ENCODE measurements around the gene RAB33B.
A peak's percentile ranks its signal among the peaks of the same experiment; 100 is the strongest.

RAB33B gene

GRCh38 chr4:139508581-139509237, 54.8 kb downstream of the RAB33B start:
- TF ChIP-seq RAD21 (IDR thresholded peaks at IDR 0.05; ENCODE audit: low read depth): no peak
- no peak for TF ChIP-seq TCF12 (IDR thresholded peaks at IDR 0.05; ENCODE audit: low read depth)
- TF ChIP-seq YY1 (IDR thresholded peaks at IDR 0.05; ENCODE audit: low read depth): no peak
- no peak for TF ChIP-seq CREB1 (IDR thresholded peaks at IDR 0.05; ENCODE audit: low read depth)
- TF ChIP-seq CEBPB (IDR thresholded peaks at IDR 0.05): no peak
- no peak for TF ChIP-seq FOXM1 (IDR thresholded peaks at IDR 0.05; ENCODE audit: borderline replicate concordance, low read depth)
- TF ChIP-seq ZBTB7A (IDR thresholded peaks at IDR 0.05; ENCODE audit: low read depth): no peak
- no peak for TF ChIP-seq MAX (IDR thresholded peaks at IDR 0.05)
- no peak for TF ChIP-seq USF1 (IDR thresholded peaks at IDR 0.05)
- no peak for TF ChIP-seq EP300 (IDR thresholded peaks at IDR 0.05; ENCODE audit: borderline replicate concordance)
- no peak for TF ChIP-seq TEAD4 (IDR thresholded peaks at IDR 0.05)
- no peak for TF ChIP-seq REST (IDR thresholded peaks at IDR 0.05; ENCODE audit: low read depth)
- TF ChIP-seq EGR1 (IDR thresholded peaks at IDR 0.05): no peak

- TF ChIP-seq TAF1 (IDR thresholded peaks at IDR 0.05; ENCODE audit: low read depth): no peak
- no peak; the same call in 1 of the 2 replicates for TF ChIP-seq MAX (IDR thresholded peaks at IDR 0.05)
- TF ChIP-seq YY1 (IDR thresholded peaks at IDR 0.05; ENCODE audit: low read depth): no peak
- TF ChIP-seq RAD21 (IDR thresholded peaks at IDR 0.05; ENCODE audit: low read depth): peak; percentile 53; the same call in 1 of the 2 replicates
- TF ChIP-seq EGR1 (IDR thresholded peaks at IDR 0.05): no peak
Measured at GRCh38 chr4:139509727-139510410, 55.9 kb downstream of the RAB33B start.

- TF ChIP-seq YY1 (IDR thresholded peaks at IDR 0.05; ENCODE audit: low read depth): no peak
- TF ChIP-seq TCF12 (IDR thresholded peaks at IDR 0.05; ENCODE audit: low read depth): no peak
- no peak for TF ChIP-seq CREB1 (IDR thresholded peaks at IDR 0.05; ENCODE audit: low read depth)
- no peak for TF ChIP-seq RAD21 (IDR thresholded peaks at IDR 0.05; ENCODE audit: low read depth)
- TF ChIP-seq MAX (IDR thresholded peaks at IDR 0.05): no peak
- TF ChIP-seq NFIC (IDR thresholded peaks at IDR 0.05): no peak
- no peak for TF ChIP-seq EP300 (IDR thresholded peaks at IDR 0.05; ENCODE audit: borderline replicate concordance)
- no peak for TF ChIP-seq TAF1 (IDR thresholded peaks at IDR 0.05; ENCODE audit: low read depth)
Measured at GRCh38 chr4:139511320-139511719, 57.4 kb downstream of the RAB33B start.

- TF ChIP-seq RAD21 (IDR thresholded peaks at IDR 0.05; ENCODE audit: low read depth): no peak
- TF ChIP-seq CREB1 (IDR thresholded peaks at IDR 0.05; ENCODE audit: low read depth): no peak
- TF ChIP-seq ZBTB7A (IDR thresholded peaks at IDR 0.05; ENCODE audit: low read depth): no peak
- no peak for TF ChIP-seq MAX (IDR thresholded peaks at IDR 0.05)
- TF ChIP-seq EGR1 (IDR thresholded peaks at IDR 0.05): no peak
- no peak for TF ChIP-seq TEAD4 (IDR thresholded peaks at IDR 0.05)
- no peak for TF ChIP-seq CEBPB (IDR thresholded peaks at IDR 0.05)
- no peak for TF ChIP-seq REST (IDR thresholded peaks at IDR 0.05; ENCODE audit: low read depth)
- TF ChIP-seq EP300 (IDR thresholded peaks at IDR 0.05; ENCODE audit: borderline replicate concordance): no peak
- no peak for TF ChIP-seq YY1 (IDR thresholded peaks at IDR 0.05; ENCODE audit: low read depth)
- TF ChIP-seq TCF12 (IDR thresholded peaks at IDR 0.05; ENCODE audit: low read depth): no peak
- TF ChIP-seq NFIC (IDR thresholded peaks at IDR 0.05): no peak
Measured at GRCh38 chr4:139514382-139515059, 60.6 kb downstream of the RAB33B start.

- TF ChIP-seq MAX (IDR thresholded peaks at IDR 0.05) (no peak), CEBPB (IDR thresholded peaks at IDR 0.05) (no peak), EP300 (IDR thresholded peaks at IDR 0.05; ENCODE audit: borderline replicate concordance) (no peak), USF1 (IDR thresholded peaks at IDR 0.05) (no peak), FOXM1 (IDR thresholded peaks at IDR 0.05; ENCODE audit: borderline replicate concordance, low read depth) (no peak), CREB1 (IDR thresholded peaks at IDR 0.05; ENCODE audit: low read depth) (no peak), ZBTB7A (IDR thresholded peaks at IDR 0.05; ENCODE audit: low read depth) (no peak), RAD21 (IDR thresholded peaks at IDR 0.05; ENCODE audit: low read depth) (no peak), EGR1 (IDR thresholded peaks at IDR 0.05) (no peak), REST (IDR thresholded peaks at IDR 0.05; ENCODE audit: low read depth) (no peak), TAF1 (IDR thresholded peaks at IDR 0.05; ENCODE audit: low read depth) (no peak), YY1 (IDR thresholded peaks at IDR 0.05; ENCODE audit: low read depth) (no peak), TCF12 (IDR thresholded peaks at IDR 0.05; ENCODE audit: low read depth) (no peak), TEAD4 (IDR thresholded peaks at IDR 0.05) (no peak), NFIC (IDR thresholded peaks at IDR 0.05) (no peak)
Measured at GRCh38 chr4:139515531-139515958, 61.6 kb downstream of the RAB33B start.
